ENCODE data around the gene CD72.

Gene CD72

GRCh38 chr9:35609820-35610163 lies 8.4 kb downstream of the CD72 start:
- ChIA-PET POLR2A (no interaction called here), CTCF (interaction anchor here (1.0 to 11.5 kb wide), 10 partner anchors 9 to 203 kb away, joined by 3 to 97 read pairs (median 5); partner anchors contain the start of genes CCDC107, RMRP, SIT1 and SPAG8)
- TF ChIP-seq, protein P1, sequence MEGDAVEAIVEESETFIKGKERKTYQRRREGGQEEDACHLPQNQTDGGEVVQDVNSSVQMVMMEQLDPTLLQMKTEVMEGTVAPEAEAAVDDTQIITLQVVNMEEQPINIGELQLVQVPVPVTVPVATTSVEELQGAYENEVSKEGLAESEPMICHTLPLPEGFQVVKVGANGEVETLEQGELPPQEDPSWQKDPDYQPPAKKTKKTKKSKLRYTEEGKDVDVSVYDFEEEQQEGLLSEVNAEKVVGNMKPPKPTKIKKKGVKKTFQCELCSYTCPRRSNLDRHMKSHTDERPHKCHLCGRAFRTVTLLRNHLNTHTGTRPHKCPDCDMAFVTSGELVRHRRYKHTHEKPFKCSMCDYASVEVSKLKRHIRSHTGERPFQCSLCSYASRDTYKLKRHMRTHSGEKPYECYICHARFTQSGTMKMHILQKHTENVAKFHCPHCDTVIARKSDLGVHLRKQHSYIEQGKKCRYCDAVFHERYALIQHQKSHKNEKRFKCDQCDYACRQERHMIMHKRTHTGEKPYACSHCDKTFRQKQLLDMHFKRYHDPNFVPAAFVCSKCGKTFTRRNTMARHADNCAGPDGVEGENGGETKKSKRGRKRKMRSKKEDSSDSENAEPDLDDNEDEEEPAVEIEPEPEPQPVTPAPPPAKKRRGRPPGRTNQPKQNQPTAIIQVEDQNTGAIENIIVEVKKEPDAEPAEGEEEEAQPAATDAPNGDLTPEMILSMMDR (IDR thresholded peaks at IDR 0.05; ENCODE audit: control extremely low read depth, extremely low read depth, low read depth, missing control alignments): no peak
- DNase-seq (ENCODE audit: extremely low spot score): no peak

DNA sequence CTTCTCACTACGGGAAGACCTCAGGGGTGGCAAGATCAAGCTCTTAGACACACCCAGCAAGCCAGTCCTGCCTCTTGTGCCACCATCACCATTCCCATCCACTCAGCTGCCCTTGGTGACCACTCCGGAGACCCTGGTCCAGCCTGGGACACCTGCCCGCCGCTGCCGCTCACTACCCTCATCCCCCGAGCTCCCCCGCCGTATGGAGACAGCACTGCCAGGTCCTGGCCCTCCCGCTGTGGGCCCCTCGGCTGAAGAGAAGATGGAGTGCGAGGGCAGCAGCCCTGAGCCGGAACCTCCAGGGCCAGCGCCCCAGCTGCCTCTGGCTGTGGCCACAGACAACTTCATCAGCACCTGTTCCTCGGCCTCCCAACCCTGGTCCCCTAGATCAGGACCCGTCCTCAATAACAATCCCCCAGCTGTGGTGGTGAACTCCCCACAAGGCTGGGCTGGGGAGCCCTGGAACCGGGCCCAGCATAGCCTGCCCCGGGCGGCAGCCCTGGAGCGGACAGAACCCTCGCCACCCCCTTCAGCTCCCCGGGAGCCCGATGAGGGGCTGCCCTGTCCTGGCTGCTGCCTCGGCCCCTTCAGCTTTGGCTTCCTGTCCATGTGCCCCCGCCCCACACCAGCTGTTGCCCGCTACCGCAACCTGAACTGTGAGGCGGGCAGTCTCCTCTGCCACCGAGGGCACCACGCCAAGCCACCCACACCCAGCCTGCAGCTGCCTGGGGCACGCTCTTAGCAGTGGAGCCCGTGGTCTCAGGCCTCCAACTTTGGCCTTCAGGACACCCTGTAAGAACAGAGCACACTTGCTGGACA lies 9.0 kb downstream of the CD72 start:
- CTCF ChIA-PET: interaction anchor here (0.9 to 6.5 kb wide), 7 partner anchors 13 to 231 kb away, joined by 3 to 53 read pairs (median 4); partner anchors contain the start of genes CCDC107, RMRP and SPAG8
- TF ChIP-seq, protein P1 (IDR thresholded peaks at IDR 0.05; ENCODE audit: control extremely low read depth, extremely low read depth, low read depth, missing control alignments): no peak
- POLR2A ChIA-PET: interaction anchor here (0.7 kb wide), 1 partner anchor 19 kb away, joined by 3 read pairs; no protein-coding TSS in a partner anchor
- DNase-seq (ENCODE audit: extremely low spot score): no peak

GRCh38 chr9:35608221-35608620 lies 10.0 kb downstream of the CD72 start:
- DNase-seq (ENCODE audit: extremely low spot score): no peak
- POLR2A ChIA-PET: interaction anchor here (0.6 to 1.4 kb wide), 2 partner anchors 9 to 124 kb away, joined by 3 read pairs; partner anchors contain the start of gene CREB3
- CTCF ChIA-PET: interaction anchor here (1.0 to 6.5 kb wide), 4 partner anchors 9 to 232 kb away, joined by 3 to 53 read pairs (median 4); no protein-coding TSS in a partner anchor
- TF ChIP-seq, protein P1 (IDR thresholded peaks at IDR 0.05; ENCODE audit: control extremely low read depth, extremely low read depth, low read depth, missing control alignments): no peak

- DNase-seq (ENCODE audit: extremely low spot score): no peak
- ChIA-PET POLR2A (no interaction called here), CTCF (interaction anchor here (3.5 kb wide), 1 partner anchor 10 kb away, joined by 35 read pairs; the partner anchor contains the start of gene CD72)
- TF ChIP-seq, protein P1 (IDR thresholded peaks at IDR 0.05; ENCODE audit: control extremely low read depth, extremely low read depth, low read depth, missing control alignments): no peak
Measured at GRCh38 chr9:35606726-35607125, 11.5 kb downstream of the CD72 start.

- ChIA-PET POLR2A (no interaction called here), CTCF (interaction anchor here (1.7 to 3.5 kb wide), 3 partner anchors 10 to 40 kb away, joined by 6 to 35 read pairs (median 11); partner anchors contain the start of gene CD72)
- TF ChIP-seq, protein P1 (IDR thresholded peaks at IDR 0.05; ENCODE audit: control extremely low read depth, extremely low read depth, low read depth, missing control alignments): no peak
- no peak for DNase-seq (ENCODE audit: extremely low spot score)
Measured at GRCh38 chr9:35606138-35606504, 12.1 kb downstream of the CD72 start.

- TF ChIP-seq, protein P1 (IDR thresholded peaks at IDR 0.05; ENCODE audit: control extremely low read depth, extremely low read depth, low read depth, missing control alignments): no peak
Measured at GRCh38 chr9:35605351-35606137, 12.7 kb downstream of the CD72 start.

More at GRCh38 chr9:35605351-35606137, 12.7 kb downstream of the CD72 start:
- ChIA-PET CTCF (interaction anchor here (1.0 to 3.5 kb wide), 7 partner anchors 8 to 144 kb away, joined by 4 to 35 read pairs (median 6); partner anchors contain the start of genes CD72, CREB3, RGP1 and TLN1), POLR2A (interaction anchor here (0.9 kb wide), 1 partner anchor 52 kb away, joined by 3 read pairs; the partner anchor contains the start of genes CCDC107 and RMRP)
- peak; percentile 42 for DNase-seq (ENCODE audit: extremely low spot score)
